ENCODE results near the gene CHD6.

GRCh38 chr20:41440882-41441281, 177.3 kb downstream of the CHD6 start:
- no peak for TF ChIP-seq EZH2 (IDR thresholded peaks at IDR 0.05; ENCODE audit: insufficient read depth, poor library complexity, severe bottlenecking)
- no peak for TF ChIP-seq EZH2phosphoT487 (IDR thresholded peaks at IDR 0.05; ENCODE audit: insufficient read depth, low read depth)
